Right kidney (tissue), 1 donor: ENCODE data around the gene BIRC7.
A peak's percentile ranks its signal among the peaks of the same experiment; 100 is the strongest.
"Not testable (repeated sequence)": the region's sequence is repeated elsewhere in the genome, so short reads cannot be mapped to it uniquely, and the experiment has no call there.

Experiments used
- DNase-seq: peaks from one replicate; pipeline ENCODE4 v3.0.0-alpha.2; 2016

BIRC7 gene

DNA sequence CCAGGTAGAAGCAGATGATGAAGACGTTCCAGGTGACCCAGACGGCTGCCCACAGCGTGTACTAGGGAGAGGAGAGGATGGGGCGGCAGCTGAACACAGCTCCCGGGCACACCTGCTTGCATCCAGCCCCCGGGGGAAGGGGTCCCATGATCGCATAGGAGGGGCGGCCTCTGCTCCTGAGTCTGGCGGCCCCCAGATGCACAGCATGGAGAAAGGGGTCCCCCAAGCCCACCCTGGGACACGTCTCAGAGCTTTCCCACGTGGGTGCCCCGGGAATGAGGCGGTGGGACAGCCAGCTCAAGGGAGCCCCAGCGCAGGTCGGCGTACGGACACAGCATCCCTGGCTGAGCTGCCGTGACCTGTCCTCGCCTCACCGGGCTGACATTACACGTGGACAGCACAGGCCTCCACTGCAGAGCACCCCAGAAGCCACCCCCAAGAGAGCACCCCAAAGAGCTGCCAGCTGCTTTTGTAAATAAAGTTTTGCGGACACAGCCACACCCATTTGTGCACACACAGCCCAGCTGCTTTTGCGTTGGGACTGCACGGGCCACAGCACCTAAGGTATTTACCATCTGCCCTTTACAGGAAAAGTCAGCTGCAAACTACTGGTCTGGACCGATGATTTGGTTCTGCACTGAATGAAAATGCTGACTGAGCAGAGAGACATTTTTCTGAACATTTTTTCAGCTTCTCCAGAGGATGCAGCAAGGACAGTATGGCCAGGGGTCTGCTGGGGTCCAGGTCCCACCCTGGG lies 13.3 kb downstream of the BIRC7 start:
- DNase-seq = no peak

GRCh38 chr20:63249891-63250290 lies 14.2 kb downstream of the BIRC7 start:
- DNase-seq = no peak

- not testable (repeated sequence) for DNase-seq
Measured at GRCh38 chr20:63251350-63251749, 15.6 kb downstream of the BIRC7 start.

DNA sequence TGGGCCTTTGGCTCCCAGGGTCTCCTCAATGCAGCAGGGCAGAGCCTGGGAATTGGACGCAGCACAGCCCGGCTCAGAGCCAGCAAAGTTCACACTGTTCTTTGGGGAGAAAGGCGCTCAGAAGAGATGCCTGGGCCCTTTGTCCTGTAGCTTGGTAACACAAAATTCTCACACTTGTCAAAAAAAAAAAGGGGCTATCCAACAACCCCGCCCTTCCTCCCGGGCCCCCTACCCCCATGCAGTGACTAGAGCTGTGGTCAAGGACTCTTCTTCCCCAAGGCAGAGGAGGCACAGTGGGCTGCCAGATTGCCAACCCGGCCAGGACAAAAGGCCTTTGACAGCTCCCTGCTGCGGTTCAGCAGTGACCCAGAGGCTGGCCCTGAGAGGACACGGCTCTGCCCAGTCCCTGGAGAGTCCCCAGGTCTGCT lies 16.6 kb downstream of the BIRC7 start:
- no peak for DNase-seq

GRCh38 chr20:63253065-63253437 lies 17.3 kb downstream of the BIRC7 start:
- DNase-seq = no peak

- peak; percentile 81 for DNase-seq
Measured at GRCh38 chr20:63253438-63254231, 17.9 kb downstream of the BIRC7 start.

- DNase-seq = no peak
Measured at GRCh38 chr20:63254232-63254605, 18.5 kb downstream of the BIRC7 start, which contains the start of gene NKAIN4. TSS of gene NKAIN4 (minus strand) at chr20:63254463. CDS start at chr20:63254450, 13 bp downstream.

DNA sequence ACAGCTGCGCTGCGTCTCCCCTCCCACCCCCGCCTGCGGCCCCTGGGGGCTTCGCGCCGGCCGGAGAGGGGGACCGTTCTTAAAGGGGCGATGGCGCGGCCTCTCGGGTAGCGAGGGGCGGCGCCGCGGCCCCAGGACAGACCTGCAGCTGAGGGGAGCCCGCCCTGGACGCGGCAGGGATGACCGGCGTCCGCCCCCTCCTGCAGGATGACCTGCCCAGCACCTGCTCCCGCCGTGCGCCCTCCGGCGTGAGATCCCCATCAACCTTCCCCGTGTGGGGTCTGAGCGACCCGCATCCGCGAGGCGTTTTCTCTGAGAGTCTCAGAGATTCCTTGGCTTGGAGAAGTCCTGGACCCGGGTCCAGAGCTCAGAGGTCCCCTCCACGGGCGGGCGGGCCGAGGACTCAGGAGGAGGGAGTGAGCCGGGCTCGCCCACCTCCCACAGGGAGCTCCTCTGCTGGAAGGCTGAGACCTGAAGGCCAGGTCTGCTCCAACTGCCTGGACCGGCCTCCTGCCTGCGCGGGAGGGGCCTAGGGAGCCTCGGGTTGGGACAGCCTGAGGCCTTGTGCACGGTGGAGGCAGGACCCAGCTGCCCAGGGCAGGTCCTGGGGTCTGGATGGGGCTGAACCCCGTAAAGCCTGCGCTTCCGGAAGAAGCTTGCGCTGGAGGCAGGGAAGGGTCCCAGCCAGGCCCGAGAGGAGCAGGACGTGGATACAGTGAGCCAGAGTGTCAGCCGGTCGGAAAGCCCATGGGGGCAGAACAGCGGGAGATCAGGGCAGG lies 19.1 kb downstream of the BIRC7 start:
- peak; percentile 83 for DNase-seq

- DNase-seq = peak; percentile 13
Measured at GRCh38 chr20:63255931-63256704, 20.4 kb downstream of the BIRC7 start.

- DNase-seq = no peak
Measured at GRCh38 chr20:63256954-63257353, 21.2 kb downstream of the BIRC7 start.

- DNase-seq = no peak
Measured at GRCh38 chr20:63257629-63258028, 21.9 kb downstream of the BIRC7 start.

- DNase-seq = peak; percentile 37
Measured at GRCh38 chr20:63258781-63259180, 23.1 kb downstream of the BIRC7 start.

DNA sequence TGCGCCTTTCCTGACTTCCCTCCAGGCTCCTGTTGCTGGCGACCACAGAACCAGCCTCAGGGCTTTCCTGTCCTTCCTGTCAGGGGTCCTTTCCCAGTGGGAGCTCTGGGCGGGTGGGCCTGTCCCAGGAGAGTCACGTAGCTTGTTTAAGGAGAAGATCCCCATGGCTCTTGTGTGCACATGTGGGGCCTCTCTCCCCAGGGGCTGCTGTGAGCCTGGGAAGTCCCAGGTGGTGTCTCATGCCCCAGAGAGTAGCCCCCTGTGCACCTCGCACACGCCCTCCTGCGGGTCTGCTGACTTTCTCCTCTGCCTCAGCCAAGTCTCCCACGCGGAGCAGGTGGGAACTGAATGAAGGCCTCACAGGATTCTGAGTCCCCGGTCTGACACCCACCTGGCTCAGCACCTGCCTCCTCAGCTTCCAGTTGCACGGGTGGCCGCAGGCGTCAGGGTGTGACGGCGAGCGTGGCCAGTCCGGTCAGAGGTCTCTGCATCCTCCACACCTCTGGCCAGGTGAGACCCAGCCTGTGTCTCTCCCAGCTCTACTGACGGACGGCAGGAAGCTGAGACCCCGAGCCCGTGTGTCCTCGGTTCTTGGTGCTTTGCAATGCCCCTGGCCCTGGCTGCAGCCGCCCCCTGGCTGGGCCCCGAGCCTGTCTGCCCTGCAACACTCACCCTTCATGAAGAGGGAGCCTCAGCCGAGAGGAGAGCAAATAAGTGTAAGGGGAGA lies 24.2 kb downstream of the BIRC7 start:
- DNase-seq = no peak

DNA sequence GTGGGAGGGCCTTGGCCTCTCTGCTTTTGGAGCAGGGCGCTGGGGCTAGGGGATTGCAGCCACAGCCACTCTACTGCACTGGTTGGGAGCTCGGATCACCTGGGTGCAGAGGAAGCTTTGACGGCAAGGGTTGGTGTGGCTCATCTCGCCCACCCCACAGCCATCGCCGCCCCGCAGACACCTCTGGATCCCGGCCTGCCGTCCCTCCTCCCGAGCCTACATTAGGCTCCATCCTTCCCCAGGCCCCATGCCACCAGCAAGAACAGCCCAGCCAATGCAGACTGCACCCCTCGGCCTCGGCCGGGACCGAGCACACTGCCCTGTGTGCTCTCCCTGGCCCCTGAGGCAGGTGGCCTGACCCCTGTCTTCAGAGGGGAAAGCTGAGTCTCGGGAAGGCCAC lies 24.8 kb downstream of the BIRC7 start:
- no peak for DNase-seq

DNA sequence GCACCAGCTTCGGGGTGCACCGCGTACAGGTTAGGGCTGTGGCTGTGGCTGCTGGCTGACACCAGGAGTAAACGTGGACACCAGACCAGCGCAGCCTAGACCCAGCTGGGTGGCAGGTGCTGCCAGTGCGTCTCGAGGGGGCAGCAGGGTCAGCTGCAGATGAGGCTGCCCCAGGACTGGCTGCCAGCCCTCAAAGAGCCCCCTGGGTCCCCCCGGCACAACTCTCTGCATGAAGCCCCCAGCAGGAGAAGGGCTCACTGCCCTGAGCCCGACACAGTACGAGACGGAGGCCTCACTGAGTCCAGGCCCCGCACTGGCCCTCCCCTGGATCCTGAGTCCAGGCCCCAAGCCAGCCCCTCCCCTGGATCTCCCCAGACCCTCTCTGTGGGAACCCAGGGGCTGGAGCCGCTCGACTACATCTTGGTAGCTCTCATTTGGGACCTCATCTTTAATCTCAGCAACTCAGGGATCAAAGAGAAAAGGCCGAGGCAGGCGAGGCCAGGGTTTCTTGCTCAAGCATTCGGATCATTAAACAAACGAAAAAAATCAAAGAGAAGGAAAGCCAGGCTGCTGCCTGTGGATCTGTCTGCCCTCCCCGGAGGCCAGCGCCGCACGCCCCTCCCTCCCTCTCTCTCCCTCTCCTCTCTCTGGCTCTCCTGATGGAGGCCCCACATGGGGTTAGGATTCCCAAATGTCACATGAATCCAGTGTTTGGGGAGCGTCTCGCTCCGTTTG lies 25.5 kb downstream of the BIRC7 start:
- peak; percentile 78 for DNase-seq

- no peak for DNase-seq
Measured at GRCh38 chr20:63261795-63262528, 26.3 kb downstream of the BIRC7 start.

DNA sequence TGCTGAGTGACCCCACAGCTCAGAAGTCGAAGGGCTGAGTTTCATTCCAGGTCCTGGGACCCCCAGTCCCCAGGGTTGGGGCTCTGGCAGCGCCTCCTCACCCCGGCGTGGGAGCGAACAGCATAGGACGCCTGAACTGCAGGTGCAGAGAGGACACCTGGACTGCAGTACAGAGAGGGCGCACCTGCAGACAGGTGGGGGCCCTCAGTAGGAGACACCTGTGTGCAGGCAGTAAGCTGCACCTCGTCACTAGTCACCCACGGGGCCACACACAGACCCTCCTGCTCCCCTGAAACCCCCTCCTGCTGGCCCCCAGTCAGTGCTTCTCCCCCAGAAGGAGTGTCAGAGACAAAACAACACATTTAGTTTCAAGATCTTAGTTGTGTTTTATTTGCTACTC lies 27.1 kb downstream of the BIRC7 start:
- DNase-seq = no peak

DNA sequence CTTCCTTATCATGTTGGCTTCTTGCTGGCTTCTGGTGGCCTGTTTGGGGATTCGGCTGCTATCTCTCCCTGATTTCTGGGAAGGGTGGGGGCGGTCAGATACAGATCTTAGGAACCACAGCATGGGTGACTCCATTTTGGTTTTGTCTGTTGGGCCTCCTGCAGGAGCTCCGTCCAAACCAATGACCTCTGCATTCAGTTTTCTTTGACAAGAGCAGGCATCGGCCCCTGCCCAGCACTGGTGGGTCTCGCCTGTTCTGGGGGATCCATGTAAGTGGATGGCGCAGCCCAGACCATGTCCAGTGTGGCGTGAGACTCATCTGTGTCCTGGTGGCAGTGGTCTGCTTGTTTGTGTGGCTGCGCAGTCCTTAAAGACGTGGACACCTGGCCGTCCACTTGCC lies 28.3 kb downstream of the BIRC7 start:
- DNase-seq = no peak

DNA sequence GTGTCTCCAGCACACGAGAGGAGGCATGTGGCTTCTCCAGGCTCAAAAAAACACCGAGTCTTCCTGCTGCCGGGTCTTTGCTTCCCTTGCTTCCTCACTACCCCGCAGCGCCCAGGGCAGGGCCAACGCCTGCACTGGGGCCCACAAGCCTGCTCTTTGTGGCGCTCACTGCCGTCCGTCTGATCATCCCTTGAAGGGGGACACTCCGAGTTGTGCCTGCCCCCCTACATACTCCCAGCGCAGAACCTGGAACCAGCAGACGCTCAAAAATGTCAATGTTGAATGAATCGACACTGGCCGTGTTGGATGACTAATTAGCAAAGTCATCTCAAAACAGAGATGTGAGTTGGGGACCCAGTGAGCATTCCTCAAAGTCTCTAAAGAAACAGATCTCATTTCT lies 28.8 kb downstream of the BIRC7 start:
- DNase-seq = peak; percentile 67
